Mucosa of rectum (tissue), 2 donors: Measurements from ENCODE around the gene VPS8.

Source experiments
- H3K27ac ChIP-seq, 2 donors: one replicate each; pipeline ENCODE4 v1.7.0; 2013; ENCODE audit warnings: inconsistent platforms in 2 of 2, low read depth in 2 of 2, low read length in 2 of 2
- H3K27me3 ChIP-seq, 2 donors: one replicate each; pipeline ENCODE4 v1.7.0; 2013; ENCODE audit warnings: low read length in 2 of 2; ENCODE audit not compliant: control insufficient read depth in 2 of 2, insufficient read depth in 2 of 2
- H3K36me3 ChIP-seq, 2 donors: one replicate each; pipeline ENCODE4 v1.7.0; 2013; ENCODE audit warnings: low read length in 2 of 2; ENCODE audit not compliant: control insufficient read depth in 2 of 2, insufficient read depth in 2 of 2
- H3K4me1 ChIP-seq, 2 donors: one replicate each; pipeline ENCODE4 v1.7.0; 2013; ENCODE audit warnings: low read length in 2 of 2, mild to moderate bottlenecking in 1 of 2; ENCODE audit not compliant: control insufficient read depth in 2 of 2, insufficient read depth in 2 of 2
- H3K4me3 ChIP-seq, 2 donors: one replicate each; pipeline ENCODE4 v1.7.0; 2013; ENCODE audit warnings: low read length in 2 of 2
- H3K9ac ChIP-seq, 2 donors: one replicate each; pipeline ENCODE4 v1.7.0; 2013; ENCODE audit warnings: low read length in 2 of 2, low read depth in 1 of 2, mild to moderate bottlenecking in 1 of 2
- H3K9me3 ChIP-seq, 2 donors: one replicate each; pipeline ENCODE4 v1.7.0; 2013; ENCODE audit warnings: low read length in 2 of 2; ENCODE audit not compliant: control insufficient read depth in 2 of 2
- donor health status: healthy.
- donor health status: Normal muscosa, but diverticular disease.

The VPS8 gene

DNA sequence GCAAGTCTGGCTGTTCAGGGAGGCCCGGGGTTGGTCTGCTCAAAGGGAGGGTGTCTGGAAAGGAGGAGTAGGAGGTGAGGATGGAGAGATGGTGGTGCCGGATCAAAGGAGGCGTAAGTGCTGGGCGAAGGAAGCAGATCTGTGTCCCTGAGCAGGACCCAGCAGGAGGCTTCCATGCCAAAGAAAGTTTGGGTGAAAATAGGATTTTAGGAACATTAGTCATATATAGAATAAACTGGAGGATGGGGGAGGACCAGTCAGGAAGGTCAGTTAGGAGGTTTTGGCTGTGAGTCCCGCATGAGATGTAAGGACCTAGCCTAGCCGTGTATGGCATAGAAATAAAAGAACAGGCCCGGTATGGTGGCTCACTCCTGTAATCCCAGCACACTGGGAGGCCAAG, 28.6 kb upstream of the VPS8 start:
- H3K4me3 ChIP-seq, result no peak overlapping the region
- H3K27ac ChIP-seq, result no peak overlapping the region
- H3K9me3 ChIP-seq, result no peaks in the 10 kb centered on the region
- no peaks in the 10 kb centered on the region for H3K27me3 ChIP-seq
- no peak overlapping the region for H3K9ac ChIP-seq
- no peaks in the 10 kb centered on the region for H3K36me3 ChIP-seq
- peaks cover 10 to 11% of the 10 kb centered on the region in 2 donors for H3K4me1 ChIP-seq

DNA sequence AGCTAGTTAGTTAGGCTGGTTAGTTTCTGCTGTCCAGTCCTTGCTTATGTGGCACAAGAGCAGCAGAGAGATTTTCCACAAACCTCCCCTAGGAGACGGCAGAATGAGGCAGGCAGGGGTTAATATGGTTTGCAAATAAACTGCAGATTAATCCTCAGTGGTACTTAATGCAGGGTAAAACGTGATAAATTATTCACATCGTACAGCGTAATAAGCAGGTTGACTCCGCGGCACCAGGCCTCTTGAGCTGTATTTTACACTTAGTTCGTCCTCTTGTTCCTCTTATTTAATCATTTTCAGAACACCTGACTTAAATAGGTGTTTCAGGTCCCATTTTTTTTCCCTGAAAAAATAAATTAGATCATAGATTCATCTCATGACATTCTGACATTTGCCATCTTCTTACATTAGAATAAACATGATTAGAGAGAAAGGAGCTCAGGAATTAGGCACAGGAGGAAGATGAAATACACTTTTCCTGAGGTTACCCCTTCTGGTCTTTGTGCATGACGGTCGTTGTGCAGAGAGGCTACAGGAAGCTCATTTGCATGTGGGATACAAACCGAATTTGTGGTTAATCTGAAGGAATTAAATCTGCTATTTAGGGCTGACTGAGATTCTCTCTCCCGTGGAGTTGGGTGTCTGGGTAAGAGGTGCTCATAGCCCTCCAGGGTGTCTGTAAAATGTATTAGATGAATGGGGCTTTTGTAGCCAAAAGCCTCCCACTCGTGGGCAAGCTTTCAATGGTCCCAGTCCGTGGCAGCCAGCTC, 27.1 kb upstream of the VPS8 start:
- H3K27ac ChIP-seq, result no peak overlapping the region
- H3K27me3 ChIP-seq, result no peaks in the 10 kb centered on the region
- peaks cover 10 to 11% of the 10 kb centered on the region in 2 donors for H3K4me1 ChIP-seq
- H3K9ac ChIP-seq, result no peak overlapping the region
- H3K9me3 ChIP-seq, result no peaks in the 10 kb centered on the region
- H3K4me3 ChIP-seq, result no peak overlapping the region
- H3K36me3 ChIP-seq, result no peaks in the 10 kb centered on the region

- Histone ChIP-seq H3K4me3 (no peak overlapping the region), H3K36me3 (no peaks in the 10 kb centered on the region), H3K9me3 (no peaks in the 10 kb centered on the region), H3K27me3 (no peaks in the 10 kb centered on the region), H3K27ac (peak overlapping the region; percentile 52 to 64), H3K9ac (peak overlapping the region in 1 of 2 donors; percentile 31), H3K4me1 (peaks cover 10 to 11% of the 10 kb centered on the region in 2 donors)
These were observed 26.1 kb upstream of the VPS8 start for GRCh38 chr3:184785890-184786279.

GRCh38 chr3:184786280-184786941, 25.6 kb upstream of the VPS8 start:
- Histone ChIP-seq H3K27ac (peak overlapping the region; percentile 61 to 64), H3K4me1 (peaks cover 10 to 11% of the 10 kb centered on the region in 2 donors), H3K27me3 (no peaks in the 10 kb centered on the region), H3K9ac (peak overlapping the region in 1 of 2 donors; percentile 31), H3K36me3 (no peaks in the 10 kb centered on the region), H3K9me3 (no peaks in the 10 kb centered on the region), H3K4me3 (no peak overlapping the region)

DNA sequence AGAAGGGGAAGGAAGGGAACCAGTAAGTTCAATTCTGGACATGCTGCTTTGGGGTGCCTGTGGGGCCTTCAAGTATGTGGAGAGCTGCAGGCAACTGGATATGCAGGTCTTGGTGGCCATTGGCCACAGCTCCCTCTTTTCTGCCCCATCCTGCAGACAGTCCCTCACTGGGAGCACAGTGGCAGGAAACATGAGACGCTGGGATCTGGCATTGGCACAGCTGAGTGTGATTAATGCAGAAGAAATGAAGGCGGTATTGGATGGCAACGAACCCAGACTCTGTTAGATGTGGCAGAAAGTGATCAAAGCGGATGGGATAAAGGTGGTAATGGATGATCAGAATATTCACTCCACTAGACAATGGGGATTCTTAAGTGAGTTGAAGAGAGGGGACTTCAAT, 23.2 kb upstream of the VPS8 start:
- peaks cover 10 to 11% of the 10 kb centered on the region in 2 donors for H3K4me1 ChIP-seq
- no peaks in the 10 kb centered on the region for H3K36me3 ChIP-seq
- H3K4me3 ChIP-seq, result no peak overlapping the region
- H3K9ac ChIP-seq, result no peak overlapping the region
- H3K9me3 ChIP-seq, result no peaks in the 10 kb centered on the region
- no peaks in the 10 kb centered on the region for H3K27me3 ChIP-seq
- H3K27ac ChIP-seq, result no peak overlapping the region

DNA sequence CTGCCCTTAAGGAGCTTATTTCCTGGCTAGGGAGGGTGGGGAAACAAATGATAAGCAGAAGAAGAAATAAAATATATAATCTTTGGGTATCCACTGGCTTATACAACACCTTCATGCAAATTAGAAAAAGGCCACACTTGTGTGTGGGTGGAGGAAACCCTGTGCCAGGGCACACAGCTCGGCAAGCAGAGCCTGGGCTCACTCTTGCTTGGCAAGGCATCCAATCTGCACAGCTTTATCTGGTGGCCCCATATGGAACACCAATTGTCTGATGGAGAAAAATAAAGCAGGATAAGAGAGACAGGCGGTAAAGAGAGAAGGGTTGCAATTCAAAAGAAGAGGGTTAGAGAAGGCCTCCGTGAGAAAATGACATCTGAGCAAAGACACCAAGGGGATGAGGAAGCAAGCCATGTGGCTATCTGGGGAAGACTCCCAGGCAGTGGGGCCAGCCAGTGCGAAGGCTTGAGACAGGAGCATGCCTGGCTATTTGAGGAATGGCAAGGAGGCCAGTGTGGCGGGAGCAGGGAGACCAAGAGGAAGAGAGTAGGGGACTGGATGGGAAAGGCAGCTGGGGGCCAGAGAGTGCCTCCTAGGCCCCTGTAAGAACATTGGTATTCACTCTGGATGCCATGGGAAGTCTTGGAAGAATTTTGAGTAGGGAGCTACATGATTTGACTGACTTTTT, 22.5 kb upstream of the VPS8 start:
- H3K4me1 ChIP-seq, result peaks cover 10 to 11% of the 10 kb centered on the region in 2 donors
- H3K27me3 ChIP-seq, result no peaks in the 10 kb centered on the region
- H3K36me3 ChIP-seq, result no peaks in the 10 kb centered on the region
- no peak overlapping the region for H3K9ac ChIP-seq
- H3K27ac ChIP-seq, result no peak overlapping the region
- no peaks in the 10 kb centered on the region for H3K9me3 ChIP-seq
- no peak overlapping the region for H3K4me3 ChIP-seq

- H3K27me3 ChIP-seq, result no peaks in the 10 kb centered on the region
- H3K36me3 ChIP-seq, result no peaks in the 10 kb centered on the region
- H3K9ac ChIP-seq, result no peak overlapping the region
- H3K4me3 ChIP-seq, result no peak overlapping the region
- H3K27ac ChIP-seq, result no peak overlapping the region
- no peaks in the 10 kb centered on the region for H3K9me3 ChIP-seq
- H3K4me1 ChIP-seq, result peaks cover 5 to 7% of the 10 kb centered on the region in 2 donors
These were observed 20.8 kb upstream of the VPS8 start for GRCh38 chr3:184791171-184791570.

DNA sequence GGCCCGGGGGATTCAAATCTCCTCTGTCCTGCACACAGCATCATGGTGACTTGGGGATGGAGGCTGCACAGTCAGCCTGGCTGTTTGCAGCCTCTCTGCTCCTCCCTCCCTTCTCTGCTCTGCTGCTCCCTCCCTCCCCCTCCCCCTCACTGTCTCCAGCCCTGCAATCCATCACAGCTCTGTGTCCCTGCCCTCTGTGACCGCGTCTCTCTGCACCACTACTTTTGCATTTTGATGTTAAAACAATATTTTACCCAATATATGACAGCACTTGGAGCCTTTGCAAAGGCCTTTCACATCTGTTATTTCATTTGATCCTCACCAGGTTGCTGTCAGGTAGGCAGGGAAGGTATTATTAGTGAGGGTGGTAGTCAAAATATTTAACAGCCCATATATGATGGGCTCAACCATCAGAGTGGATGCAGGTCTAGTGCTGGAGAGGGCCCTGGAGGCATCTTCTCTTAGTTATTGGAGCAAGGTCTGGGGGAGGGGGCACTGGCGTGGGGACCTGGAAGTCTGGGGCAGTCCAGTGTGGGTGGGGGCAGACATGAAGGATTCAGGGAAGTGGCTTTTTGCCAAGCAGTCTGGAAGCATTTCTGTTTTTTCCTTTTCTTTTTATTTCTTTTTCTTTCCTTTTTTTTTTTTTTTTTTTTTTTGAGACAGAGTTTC, 16.3 kb upstream of the VPS8 start:
- H3K4me3 ChIP-seq, result no peak overlapping the region
- no peaks in the 10 kb centered on the region for H3K9me3 ChIP-seq
- H3K4me1 ChIP-seq, result peaks cover 6 to 14% of the 10 kb centered on the region in 2 donors
- no peak overlapping the region for H3K9ac ChIP-seq
- H3K27ac ChIP-seq, result no peak overlapping the region
- no peaks in the 10 kb centered on the region for H3K36me3 ChIP-seq
- peaks cover 0 to 2% of the 10 kb centered on the region in 2 donors for H3K27me3 ChIP-seq

- Histone ChIP-seq H3K27me3 (peaks cover 0 to 2% of the 10 kb centered on the region in 2 donors), H3K36me3 (no peaks in the 10 kb centered on the region), H3K9me3 (no peaks in the 10 kb centered on the region), H3K9ac (no peak overlapping the region), H3K27ac (no peak overlapping the region), H3K4me3 (no peak overlapping the region), H3K4me1 (peaks cover 6 to 18% of the 10 kb centered on the region in 2 donors)
These were observed 15.4 kb upstream of the VPS8 start for GRCh38 chr3:184796551-184796950.
